IPS-20b (cell line): ENCODE results near the gene SUGCT.

ENCODE experiments used
- H3K27ac ChIP-seq: one replicate; pipeline ENCODE4 v1.5.1; 2013; ENCODE audit warnings: low read length
- H3K27me3 ChIP-seq: 2 replicates; pipeline ENCODE4 v1.6.1; 2013; ENCODE audit warnings: mild to moderate bottlenecking, low read length, inconsistent platforms; ENCODE audit not compliant: insufficient read depth
- H3K36me3 ChIP-seq: 2 replicates; pipeline ENCODE4 v1.6.1; 2013; ENCODE audit warnings: low read depth, mild to moderate bottlenecking, inconsistent platforms, low read length, moderate library complexity; ENCODE audit not compliant: insufficient read depth
- H3K4me1 ChIP-seq: 2 replicates; pipeline ENCODE4 v1.6.1; 2013; ENCODE audit warnings: mild to moderate bottlenecking, control low read depth, inconsistent platforms, low read length, moderate library complexity; ENCODE audit not compliant: insufficient read depth
- H3K4me3 ChIP-seq: 2 replicates; pipeline ENCODE4 v1.5.1; 2013; ENCODE audit warnings: mild to moderate bottlenecking, low read length, inconsistent platforms
- H3K9ac ChIP-seq: 2 replicates; pipeline ENCODE4 v1.6.1; 2013; ENCODE audit warnings: low read depth, mild to moderate bottlenecking, inconsistent platforms, low read length, moderate library complexity
- H3K9me3 ChIP-seq: 2 replicates; pipeline ENCODE4 v1.6.1; 2013; ENCODE audit warnings: mild to moderate bottlenecking, low read depth, low read length, inconsistent platforms; ENCODE audit not compliant: insufficient read depth

The SUGCT gene

GRCh38 chr7:40909346-40909980 lies 774.7 kb downstream of the SUGCT start:
- H3K27me3 ChIP-seq = no peaks in the 10 kb centered on the region
- H3K4me1 ChIP-seq = no peaks in the 10 kb centered on the region
- no peak overlapping the region for H3K27ac ChIP-seq
- no peaks in the 10 kb centered on the region for H3K36me3 ChIP-seq
- H3K4me3 ChIP-seq = no peak overlapping the region
- no peak overlapping the region for H3K9ac ChIP-seq
- H3K9me3 ChIP-seq = no peaks in the 10 kb centered on the region
